Left ventricle myocardium inferior (tissue), 1 donor: ENCODE results near the gene HOXA9. TPM values are rescaled to one million over a fixed set of nuclear protein-coding genes. Genes with fewer than 3 reads are reported as not detected.
A peak's percentile ranks its signal among the peaks of the same experiment; 100 is the strongest.

ENCODE experiments used
- DNase-seq: peaks from one replicate; pipeline ENCODE4 v3.0.0-alpha.2; 2020
- H3K27ac ChIP-seq: fragments of 200-600 bp; replicated peaks from 2 replicates; pipeline ENCODE4 v1.8.0; 2021
- H3K27me3 ChIP-seq: fragments of 200-600 bp; 2 replicates; pipeline ENCODE4 v1.8.0; 2021; ENCODE audit warnings: low read depth
- H3K36me3 ChIP-seq: fragments of 200-600 bp; 2 replicates; pipeline ENCODE4 v1.8.0; 2021
- H3K4me1 ChIP-seq: fragments of 200-600 bp; 2 replicates; pipeline ENCODE4 v1.8.0; 2021
- H3K4me3 ChIP-seq: fragments of 200-600 bp; 2 replicates; pipeline ENCODE4 v1.8.0; 2021; ENCODE audit warnings: mild to moderate bottlenecking, moderate library complexity
- H3K9me3 ChIP-seq: fragments of 200-600 bp; replicated peaks from 2 replicates; pipeline ENCODE4 v1.8.0; 2021
- CTCF ChIP-seq: fragments of 200-600 bp; IDR thresholded peaks from 2 replicates; pipeline ENCODE4 v1.8.0; 2021; ENCODE audit warnings: antibody characterized with exemption, mild to moderate bottlenecking, borderline replicate concordance
- intact Hi-C: fragments of 100-400 bp; cut with micrococcal nuclease; formaldehyde crosslinking; loops from one replicate; pipeline ENCODE4 v1.11.0; 2022
- total RNA-seq: library from RNA; stranded (reverse); fragmentation: NEBNext Ultra II Directional; extraction: Animal tissue kit (Norgen Biotek cat#: 25700); gene quantifications from one replicate; pipeline ENCODE4 v1.2.1, GENCODE V29; 2021
- donor health status: DM: no; HTN: yes; CAD: no; lungs with severe emphysema.

Gene HOXA9
- total RNA-seq, 1 donor from 2014 or later: not detected

- H3K4me1 ChIP-seq: peaks cover 56% of the 10 kb centered on the region
- peak; percentile 51 for DNase-seq
- H3K4me3 ChIP-seq: peak overlapping the region; percentile 55
- TF ChIP-seq CTCF: peak; percentile 88
- no peak overlapping the region for H3K27ac ChIP-seq
- H3K9me3 ChIP-seq: no peaks in the 10 kb centered on the region
- intact Hi-C loops: no loop called here
- H3K36me3 ChIP-seq: no peaks in the 10 kb centered on the region
- peaks cover 100% of the 10 kb centered on the region for H3K27me3 ChIP-seq
Measured at GRCh38 chr7:27150568-27151340, 14.6 kb downstream of the HOXA9 start.

GRCh38 chr7:27149842-27150567 lies 15.3 kb downstream of the HOXA9 start:
- peaks cover 51% of the 10 kb centered on the region for H3K4me1 ChIP-seq
- DNase-seq: no peak
- no peak overlapping the region for H3K27ac ChIP-seq
- H3K27me3 ChIP-seq: peaks cover 100% of the 10 kb centered on the region
- no peak for TF ChIP-seq CTCF
- H3K9me3 ChIP-seq: no peaks in the 10 kb centered on the region
- peak overlapping the region; percentile 55 for H3K4me3 ChIP-seq
- intact Hi-C loops: no loop called here
- no peaks in the 10 kb centered on the region for H3K36me3 ChIP-seq

- Histone ChIP-seq H3K4me1 (peaks cover 52% of the 10 kb centered on the region), H3K27ac (peak overlapping the region; percentile 30), H3K36me3 (no peaks in the 10 kb centered on the region), H3K9me3 (no peaks in the 10 kb centered on the region), H3K4me3 (peak overlapping the region; percentile 54), H3K27me3 (peaks cover 100% of the 10 kb centered on the region)
- intact Hi-C loops: no loop called here
- DNase-seq: no peak
- TF ChIP-seq CTCF: no peak
Measured at GRCh38 chr7:27148756-27149641, 16.3 kb downstream of the HOXA9 start.

GRCh38 chr7:27148031-27148755 lies 17.1 kb downstream of the HOXA9 start:
- Histone ChIP-seq H3K36me3 (no peaks in the 10 kb centered on the region), H3K4me3 (peak overlapping the region; percentile 54), H3K9me3 (no peaks in the 10 kb centered on the region), H3K4me1 (peaks cover 60% of the 10 kb centered on the region), H3K27ac (peak overlapping the region; percentile 30), H3K27me3 (peaks cover 100% of the 10 kb centered on the region)
- intact Hi-C loops: no loop called here
- TF ChIP-seq CTCF: no peak
- DNase-seq: no peak
